AG09319 (cell line): Measurements from ENCODE around the gene ACAP3.
A peak's percentile ranks its signal among the peaks of the same experiment; 100 is the strongest.

Source experiments
- DNase-seq: peaks from one replicate; pipeline ENCODE4 v3.0.0-alpha.2; 2010; ENCODE audit warnings: low read depth; ENCODE audit errors: extremely low read depth
- TF ChIP-seq, protein P1 (sequence below): IDR thresholded peaks from 2 replicates; pipeline ENCODE4 v1.5.1; 2011; ENCODE audit warnings: low read depth, mild to moderate bottlenecking, inconsistent platforms, low read length, moderate library complexity

Gene ACAP3

DNA sequence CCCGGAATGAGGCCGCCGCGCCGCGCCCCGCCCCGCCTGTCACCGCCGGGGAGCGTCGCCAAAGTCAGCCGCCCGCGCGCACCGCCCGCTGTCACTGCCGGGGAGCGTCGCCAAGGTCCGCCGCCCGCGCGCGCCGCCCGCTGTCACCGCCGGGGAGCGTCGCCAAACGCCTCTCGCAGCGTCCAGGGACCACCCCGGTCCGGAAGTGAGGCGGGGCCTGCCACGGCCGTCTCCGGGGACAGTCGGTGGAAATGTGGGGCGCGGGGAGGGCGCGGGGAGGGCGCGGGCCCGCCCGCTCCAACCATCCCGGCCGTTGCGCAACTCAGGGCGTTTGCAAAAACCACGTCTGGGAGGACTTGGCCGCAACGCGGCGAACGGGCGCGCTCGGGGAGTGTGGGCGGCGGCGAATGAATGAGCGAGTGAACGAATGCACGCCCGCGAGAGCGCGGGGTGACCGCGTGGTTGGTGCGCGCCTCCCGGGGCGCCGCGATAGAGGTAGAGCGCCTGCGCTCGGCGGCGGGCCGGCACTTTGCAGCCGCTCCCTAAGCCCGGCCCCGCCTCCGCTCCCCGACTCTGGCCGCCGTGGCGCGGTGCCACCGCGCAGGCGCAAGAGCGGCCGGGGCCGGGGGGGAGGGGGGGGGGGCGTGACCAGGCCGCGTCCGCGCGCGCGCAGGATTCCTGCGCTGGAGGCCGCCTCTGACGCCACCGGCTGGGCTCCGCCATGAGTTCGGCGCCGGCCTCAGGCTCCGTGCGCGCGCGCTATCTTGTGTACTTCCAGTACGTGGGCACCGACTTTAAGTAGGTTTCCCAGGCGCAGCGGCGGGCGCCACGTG is at the start of gene ACAP3, which contains the start of gene PUSL1:
Gene ACAP3 (minus strand): TSS at position 8 of the 833 bp plus-strand sequence. CDS start 115 bp downstream, outside the sequence.
Gene PUSL1 (plus strand): TSS at position 675 of the 833 bp plus-strand sequence. CDS start 47 bp downstream, at position 722.
- peak; percentile 81 for DNase-seq
- TF ChIP-seq, protein P1, sequence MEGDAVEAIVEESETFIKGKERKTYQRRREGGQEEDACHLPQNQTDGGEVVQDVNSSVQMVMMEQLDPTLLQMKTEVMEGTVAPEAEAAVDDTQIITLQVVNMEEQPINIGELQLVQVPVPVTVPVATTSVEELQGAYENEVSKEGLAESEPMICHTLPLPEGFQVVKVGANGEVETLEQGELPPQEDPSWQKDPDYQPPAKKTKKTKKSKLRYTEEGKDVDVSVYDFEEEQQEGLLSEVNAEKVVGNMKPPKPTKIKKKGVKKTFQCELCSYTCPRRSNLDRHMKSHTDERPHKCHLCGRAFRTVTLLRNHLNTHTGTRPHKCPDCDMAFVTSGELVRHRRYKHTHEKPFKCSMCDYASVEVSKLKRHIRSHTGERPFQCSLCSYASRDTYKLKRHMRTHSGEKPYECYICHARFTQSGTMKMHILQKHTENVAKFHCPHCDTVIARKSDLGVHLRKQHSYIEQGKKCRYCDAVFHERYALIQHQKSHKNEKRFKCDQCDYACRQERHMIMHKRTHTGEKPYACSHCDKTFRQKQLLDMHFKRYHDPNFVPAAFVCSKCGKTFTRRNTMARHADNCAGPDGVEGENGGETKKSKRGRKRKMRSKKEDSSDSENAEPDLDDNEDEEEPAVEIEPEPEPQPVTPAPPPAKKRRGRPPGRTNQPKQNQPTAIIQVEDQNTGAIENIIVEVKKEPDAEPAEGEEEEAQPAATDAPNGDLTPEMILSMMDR = no peak

DNA sequence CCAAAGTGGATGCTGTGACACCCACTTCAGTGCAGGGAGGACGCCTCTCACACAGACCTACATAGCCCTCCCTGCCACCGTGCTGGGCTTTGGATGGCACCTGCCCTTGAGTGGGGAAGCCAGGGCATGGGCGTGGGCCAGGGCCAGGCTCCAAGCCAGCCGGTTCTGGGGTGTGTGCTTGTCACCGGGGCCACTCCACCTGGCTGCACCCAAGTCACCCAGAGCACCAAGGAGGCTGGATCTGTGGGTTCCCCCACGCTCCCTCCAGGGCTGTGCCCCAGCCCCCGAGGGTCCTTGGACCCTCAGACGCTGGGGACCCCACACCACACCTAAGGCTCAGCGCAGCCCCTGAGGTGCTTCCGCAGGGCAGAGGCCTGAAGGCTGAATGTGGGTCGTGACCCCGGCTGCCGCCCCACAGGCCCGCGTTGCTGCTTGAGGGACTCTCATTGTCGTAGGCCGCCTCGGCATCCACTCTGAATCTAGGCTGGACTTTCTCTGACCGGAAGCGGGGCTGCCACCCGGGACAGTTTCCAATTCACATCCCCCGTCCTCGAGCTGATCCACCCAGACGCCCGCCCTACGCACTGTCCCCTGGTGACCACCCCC is 49.2 kb upstream of the ACAP3 start:
- TF ChIP-seq, protein P1 = no peak

GRCh38 chr1:1356166-1356795 is 48.6 kb upstream of the ACAP3 start:
- no peak for DNase-seq
- TF ChIP-seq, protein P1 = no peak

More for the DNA sequence above, 49.2 kb upstream of the ACAP3 start:
- no peak for DNase-seq

DNA sequence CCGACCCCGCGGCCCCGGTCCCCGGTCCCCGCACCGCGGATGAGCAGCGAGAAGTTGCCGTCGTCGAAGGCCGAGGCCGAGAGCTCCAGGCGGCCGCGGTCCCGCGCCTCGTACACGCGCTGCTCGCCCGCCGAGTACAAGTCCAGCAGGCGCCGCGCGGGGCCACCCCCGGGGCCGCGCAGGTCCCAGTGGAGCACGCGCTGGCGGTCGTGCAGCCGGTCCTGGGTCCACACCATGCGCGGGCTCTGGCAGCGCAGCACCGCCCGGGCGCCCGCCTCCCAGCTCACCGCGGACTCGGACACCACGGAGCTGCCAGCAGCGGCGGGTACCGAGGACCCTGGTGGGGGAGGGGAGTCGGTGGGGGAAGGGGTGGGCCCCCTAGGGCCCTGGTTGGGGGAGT is 47.7 kb upstream of the ACAP3 start:
- DNase-seq = no peak

GRCh38 chr1:1354271-1355247 is 46.8 kb upstream of the ACAP3 start:
- DNase-seq = no peak

More for the DNA sequence above, 47.7 kb upstream of the ACAP3 start:
- TF ChIP-seq, protein P1 = no peak

More at GRCh38 chr1:1354271-1355247, 46.8 kb upstream of the ACAP3 start:
- TF ChIP-seq, protein P1 = no peak
